HG02798 (cell line): ENCODE measurements around the gene KIF5C.
A peak's percentile ranks its signal among the peaks of the same experiment; 100 is the strongest.

Experiments
- ATAC-seq: cut with Tn5 transposase; IDR thresholded peaks from one replicate; pipeline ENCODE4 v1.9.1; 2021; ENCODE audit warnings: mild to moderate bottlenecking; ENCODE audit not compliant: unreplicated experiment, poor library complexity

Gene KIF5C

DNA sequence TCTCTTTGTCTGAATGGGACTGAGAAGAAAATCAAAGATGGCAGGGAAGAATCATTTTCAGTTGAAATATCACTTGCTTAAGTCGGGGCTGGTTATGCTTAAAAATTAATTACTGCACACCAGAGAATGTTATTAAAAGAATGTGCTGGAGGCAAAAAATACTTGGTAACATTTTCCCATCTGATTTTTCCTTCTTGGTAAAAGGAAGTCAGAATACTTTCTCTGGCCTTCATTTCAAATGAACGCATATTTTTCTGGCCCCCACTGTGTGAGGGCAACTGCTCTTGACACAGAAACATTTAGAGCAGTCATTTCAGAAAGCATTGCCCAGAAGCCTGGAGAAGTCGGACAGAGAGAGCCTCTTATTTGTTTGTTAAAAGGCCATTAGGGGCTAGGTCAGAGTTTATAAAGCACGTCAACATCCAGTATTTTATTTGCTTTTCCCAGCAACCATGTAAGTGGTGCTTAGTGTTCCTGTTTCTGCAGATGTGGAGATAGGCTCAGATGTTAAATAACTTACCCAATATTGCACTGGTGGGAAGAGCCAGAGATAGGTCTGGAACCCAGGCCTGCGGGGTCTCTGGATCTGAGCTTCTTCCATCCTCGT is 130.5 kb downstream of the KIF5C start:
- ATAC-seq = no peak

DNA sequence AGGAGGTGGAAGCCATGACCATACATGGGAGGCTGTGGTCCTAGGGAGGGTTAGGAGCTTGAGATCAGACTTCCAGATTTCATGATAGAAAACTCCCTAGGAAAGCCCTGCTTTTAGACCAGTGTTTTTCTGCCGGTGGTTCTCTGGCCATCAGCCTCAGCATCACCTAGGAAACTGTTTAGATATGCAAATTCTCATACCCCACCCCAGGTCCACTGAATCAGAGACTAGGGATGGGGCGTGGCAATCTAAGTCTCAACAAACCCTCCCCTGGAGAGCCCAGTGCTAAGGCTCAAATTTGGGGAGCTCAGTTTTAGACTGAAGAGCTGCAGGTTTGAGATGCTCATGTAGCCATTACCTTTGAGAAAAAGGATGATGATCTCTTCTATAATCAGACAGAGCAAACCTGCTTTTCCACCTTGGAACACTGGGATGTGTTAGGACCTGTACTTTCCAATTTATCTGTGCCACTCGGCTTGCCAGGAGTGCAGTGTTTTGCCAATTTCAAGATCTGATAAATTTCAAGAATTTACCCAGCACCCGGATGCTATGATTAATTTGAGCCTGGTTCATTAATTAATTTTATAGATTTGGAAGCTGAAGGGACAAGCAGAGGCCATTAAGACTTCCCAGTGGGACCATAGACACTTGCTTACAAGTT is 132.0 kb downstream of the KIF5C start:
- ATAC-seq = no peak

DNA sequence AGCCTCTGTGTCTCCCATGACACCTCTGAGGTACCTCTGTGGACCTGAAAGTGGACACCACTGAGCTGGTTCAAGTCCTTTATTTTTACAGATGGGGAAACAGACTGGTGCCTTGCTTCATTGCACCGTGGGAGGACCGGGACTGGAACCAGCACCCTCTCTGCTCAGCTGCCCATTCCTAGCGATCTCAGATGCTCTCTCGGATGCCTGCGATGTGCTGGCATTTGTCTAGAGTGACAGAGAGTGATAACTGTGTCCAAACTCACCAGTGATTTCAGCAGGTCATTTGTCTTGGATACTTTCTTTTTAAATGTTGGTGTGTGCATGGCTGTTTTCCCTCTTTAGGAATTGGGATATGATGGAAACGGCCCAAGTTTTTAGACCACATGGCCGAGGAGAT is 133.4 kb downstream of the KIF5C start:
- ATAC-seq = no peak

DNA sequence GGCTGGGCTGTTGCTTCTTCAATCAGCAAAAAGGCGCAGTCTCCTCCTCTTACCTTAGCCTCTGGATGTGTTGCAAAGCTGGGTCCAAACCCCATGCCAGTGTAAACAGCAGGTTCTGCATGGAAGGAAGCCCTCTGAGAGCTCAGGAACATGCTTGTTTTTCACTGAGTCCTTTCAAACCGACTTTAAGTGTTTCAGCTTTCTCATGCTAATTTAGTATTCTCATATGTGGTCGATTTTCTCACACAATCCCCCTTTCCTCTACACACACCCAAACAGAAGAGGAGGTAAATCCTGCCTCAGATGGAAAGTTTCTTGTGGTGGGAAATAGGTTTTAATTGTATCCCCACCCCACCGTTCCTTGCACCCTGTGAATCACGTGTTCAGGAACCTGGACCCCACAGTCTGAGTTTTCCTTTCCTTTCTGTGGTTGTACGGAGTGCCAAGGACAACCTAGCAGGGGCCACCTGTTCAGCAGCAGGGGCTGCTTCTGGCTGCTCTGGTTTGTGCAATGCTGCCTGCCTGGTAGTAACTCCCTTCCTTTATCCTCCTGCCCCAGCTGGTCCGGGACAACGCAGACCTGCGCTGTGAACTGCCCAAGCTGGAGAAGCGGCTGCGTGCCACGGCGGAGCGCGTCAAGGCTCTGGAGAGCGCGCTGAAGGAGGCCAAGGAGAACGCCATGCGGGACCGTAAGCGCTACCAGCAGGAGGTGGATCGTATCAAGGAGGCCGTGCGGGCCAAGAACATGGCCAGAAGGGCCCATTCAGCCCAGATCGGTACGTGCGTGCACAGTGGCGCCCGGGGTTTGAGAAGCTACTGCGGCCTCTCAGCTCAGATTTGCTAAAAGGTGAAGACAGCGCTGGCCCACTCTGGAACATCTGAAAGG is 134.8 kb downstream of the KIF5C start:
- ATAC-seq = no peak

DNA sequence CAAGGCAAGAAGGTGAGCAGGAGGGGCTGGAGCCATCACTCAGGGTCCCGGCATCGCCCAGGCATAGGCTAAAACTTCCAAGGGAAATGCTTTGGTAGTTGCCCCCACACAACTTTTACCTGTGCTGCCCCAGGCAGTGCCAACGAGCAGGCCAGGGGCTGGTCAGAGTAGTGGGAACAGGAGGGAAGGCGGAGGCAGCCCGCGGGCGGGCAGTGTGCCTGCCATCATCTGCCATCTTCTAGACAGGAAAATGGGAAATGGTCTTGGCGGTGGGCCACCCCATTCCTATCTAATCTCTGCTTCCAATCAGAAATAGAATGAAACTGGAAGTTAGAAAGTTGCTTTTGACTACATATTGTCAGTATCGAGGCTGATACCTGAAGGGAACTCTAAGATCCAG is 137.5 kb downstream of the KIF5C start:
- ATAC-seq = no peak

DNA sequence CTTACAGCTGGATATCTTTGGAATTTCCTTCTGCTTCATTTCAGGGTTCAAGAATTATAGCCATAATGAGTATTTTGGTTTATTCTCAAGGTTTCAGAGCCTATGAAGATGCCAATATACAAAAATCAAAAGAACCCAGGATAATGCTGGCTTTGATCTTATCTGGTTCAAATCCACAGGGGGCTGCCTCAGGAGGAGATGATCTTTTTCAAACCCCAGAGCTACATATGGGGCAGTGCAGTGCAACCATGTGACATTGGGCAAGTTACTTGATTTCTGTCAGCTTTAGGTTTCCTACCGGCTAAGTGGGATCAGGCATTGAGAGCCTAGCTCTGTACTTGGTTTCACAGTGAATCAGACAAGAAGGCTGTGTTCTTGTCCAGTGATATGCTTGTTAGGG is 140.5 kb downstream of the KIF5C start:
- no peak for ATAC-seq

DNA sequence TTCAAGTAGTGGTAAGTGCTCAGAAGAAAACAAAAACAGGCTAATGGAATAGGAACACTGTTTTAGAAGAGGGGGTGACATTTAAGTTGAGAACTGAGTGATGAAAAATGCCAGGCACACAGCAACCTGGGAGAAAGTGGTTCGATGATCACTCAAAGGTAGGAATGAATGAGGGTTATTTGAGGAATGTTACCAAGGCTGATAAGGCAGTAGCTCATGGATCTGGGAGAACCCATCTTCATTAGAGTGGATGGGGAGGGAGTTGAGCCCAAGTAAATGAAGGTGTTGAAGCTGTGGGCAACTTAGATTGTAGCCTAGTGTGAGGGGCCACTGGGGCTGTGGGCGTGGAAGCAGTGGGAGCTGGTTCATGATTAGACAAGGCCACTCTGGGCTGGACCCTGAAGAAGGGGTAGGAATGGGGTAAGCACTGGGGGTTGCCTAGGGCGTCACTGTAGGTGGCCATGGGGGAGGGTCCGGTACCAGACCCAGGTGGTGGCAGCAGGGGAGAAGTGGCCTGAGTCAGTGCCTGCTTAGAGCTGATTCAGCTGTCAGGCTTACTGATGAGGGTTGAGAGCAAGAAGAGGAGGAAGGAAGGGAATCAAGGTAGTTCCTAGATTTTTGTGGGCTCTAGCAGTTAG is 141.0 kb downstream of the KIF5C start:
- ATAC-seq = no peak

DNA sequence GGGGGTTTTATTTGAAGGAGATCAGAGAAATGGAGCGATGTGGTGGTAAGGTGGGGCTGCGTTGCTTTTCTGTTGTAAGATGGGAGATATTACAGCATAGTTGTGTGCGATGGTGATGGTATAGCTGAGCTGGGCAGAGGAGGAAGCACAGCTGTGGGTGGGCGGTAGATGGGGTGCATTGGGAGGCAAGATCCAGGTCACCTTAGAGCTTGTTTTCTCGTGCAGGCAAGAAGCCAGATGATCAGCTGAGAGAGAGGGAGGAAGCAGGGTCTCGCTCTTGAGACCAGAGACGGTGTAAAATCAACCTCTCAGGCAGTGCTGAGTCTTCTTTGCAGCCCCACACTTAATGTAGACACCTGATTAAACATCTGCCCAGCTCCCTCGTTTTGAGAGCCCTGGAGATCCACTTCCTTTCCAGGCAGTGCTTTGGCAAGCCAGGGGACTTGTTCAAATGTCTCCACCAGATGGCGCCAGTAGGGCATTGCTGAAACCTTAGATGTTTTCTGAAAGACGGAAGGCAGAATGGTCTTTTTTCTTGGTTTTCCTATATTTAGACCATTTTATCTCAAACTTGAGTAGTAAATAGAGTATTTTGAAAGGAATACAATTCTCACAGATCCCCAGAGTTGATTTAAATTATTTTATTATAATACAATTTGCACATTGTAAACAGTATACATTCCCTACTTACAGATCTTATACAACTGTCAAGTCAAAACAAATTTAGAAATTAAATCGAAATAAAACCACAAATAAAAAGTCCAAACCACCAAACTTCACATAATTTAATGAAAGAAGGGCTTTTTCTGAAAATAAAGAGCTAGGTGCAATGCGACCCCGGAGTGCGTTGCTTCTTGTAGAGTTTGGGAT is 142.3 kb downstream of the KIF5C start:
- no peak for ATAC-seq

DNA sequence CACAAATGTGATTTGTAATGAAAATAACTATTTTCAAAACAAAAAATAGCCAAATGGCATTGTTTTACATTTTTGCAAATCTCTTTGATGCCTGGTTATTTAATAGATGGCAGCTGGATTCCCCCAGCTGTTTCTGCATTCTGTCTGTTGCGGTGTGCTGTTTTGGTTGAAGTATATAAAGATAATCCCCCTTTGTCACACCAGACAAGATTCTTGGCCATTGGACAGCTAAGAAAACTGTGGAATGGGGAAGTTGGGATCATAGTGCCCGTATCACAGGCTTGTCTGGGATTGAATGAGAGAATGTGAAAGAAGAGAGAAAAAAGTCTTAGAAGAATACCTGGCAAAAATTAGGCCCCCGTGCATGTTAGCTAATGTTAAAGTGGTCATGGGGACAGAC is 144.0 kb downstream of the KIF5C start:
- ATAC-seq = no peak

DNA sequence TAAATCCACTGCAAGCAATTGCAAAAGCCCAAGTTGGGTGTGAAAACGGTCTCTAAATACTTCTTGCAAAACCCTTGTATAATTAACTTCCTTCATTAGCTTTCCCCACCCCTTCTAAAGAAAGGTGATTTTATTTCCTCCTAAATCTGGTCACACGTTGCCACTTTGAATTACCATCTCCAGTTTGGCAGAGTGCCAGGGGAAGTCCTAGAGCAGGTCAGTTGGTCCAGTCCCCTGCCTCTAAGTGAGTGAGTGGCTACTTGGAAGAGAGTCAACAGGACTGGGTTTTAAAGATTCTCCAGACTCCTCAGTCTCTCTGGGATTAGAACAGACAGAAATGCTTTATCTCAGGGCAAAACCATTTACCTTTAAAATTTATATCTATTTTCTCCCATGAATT is 144.7 kb downstream of the KIF5C start:
- ATAC-seq = no peak

DNA sequence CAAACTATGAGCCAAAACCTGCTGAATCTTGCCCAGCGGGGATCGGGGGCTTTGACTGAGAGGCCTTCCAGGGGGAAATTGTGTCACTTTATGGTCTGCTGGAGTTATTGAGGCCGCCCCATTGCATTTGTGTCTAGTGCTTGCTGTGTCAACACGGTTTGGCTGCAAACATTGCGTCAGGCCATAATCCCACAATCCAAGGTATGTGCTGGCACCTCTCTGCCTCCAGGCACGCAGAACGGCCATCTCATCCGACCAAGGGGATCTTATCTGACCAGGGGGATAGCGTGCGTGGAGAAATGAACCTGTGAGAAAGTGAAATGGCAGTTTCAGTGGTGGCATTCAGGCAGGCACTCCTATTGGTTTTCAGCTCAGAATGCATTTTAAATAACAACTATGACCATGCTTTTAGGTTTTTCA is 145.4 kb downstream of the KIF5C start:
- peak; percentile 53 for ATAC-seq

DNA sequence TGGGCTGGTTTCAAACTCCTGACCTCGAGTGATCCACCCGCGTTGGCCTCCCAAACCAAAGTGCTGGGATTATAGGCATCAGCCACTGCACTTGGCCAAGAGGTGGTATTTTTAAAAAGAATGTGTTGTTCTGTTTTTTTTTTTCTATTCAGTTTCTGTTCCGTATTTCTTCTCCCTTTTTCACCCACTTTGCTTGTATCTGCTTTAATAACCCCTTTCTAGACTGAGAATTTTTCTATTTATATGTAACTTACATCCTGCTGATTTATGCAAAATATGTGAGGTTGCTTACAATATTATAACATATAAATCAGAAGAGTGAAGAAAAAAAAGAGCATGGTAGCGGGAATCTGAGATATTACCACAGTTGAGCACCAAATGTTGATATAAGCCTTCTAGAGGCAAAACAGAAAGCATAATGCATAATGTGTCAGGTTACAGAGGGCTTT is 146.3 kb downstream of the KIF5C start:
- peak; percentile 68 for ATAC-seq

DNA sequence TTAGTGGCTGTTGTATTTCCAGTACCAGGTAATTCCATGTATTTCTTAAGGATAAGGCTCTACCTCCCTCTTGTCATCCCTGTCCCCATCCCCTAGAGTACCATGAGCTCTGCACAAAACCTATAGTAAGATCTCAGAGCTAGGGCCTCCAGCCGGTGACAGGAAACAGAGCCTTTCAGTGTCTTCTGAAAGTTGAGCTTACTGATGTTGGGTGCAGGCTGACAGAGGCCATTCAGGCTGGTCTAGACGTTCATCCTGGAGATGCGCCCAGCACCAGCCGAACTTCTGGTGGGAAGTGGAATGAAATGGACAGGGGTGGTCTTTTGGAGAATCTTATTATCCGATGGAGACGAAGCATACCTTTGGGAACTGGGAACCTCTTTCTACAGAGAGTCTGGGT is 146.7 kb downstream of the KIF5C start:
- ATAC-seq = peak; percentile 62

DNA sequence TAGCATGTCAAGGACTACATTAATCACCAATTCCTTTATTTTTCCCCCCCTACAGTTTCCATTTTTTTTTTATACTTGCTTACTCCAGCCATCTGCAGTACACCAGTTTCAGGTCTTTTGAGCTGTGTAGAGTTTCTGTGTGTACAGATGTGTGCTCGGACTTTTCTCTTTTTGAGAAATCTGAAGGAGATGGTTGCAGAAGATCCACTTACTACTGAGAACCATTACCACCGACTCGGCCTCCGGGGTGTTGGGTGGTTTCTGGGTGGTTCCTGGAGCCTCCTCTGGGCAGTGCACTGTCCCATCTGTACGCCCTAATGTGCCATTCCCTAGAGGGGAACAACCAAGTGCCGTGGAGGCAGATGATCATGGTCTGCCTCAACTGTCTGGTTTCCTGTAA is 148.1 kb downstream of the KIF5C start:
- ATAC-seq = no peak

DNA sequence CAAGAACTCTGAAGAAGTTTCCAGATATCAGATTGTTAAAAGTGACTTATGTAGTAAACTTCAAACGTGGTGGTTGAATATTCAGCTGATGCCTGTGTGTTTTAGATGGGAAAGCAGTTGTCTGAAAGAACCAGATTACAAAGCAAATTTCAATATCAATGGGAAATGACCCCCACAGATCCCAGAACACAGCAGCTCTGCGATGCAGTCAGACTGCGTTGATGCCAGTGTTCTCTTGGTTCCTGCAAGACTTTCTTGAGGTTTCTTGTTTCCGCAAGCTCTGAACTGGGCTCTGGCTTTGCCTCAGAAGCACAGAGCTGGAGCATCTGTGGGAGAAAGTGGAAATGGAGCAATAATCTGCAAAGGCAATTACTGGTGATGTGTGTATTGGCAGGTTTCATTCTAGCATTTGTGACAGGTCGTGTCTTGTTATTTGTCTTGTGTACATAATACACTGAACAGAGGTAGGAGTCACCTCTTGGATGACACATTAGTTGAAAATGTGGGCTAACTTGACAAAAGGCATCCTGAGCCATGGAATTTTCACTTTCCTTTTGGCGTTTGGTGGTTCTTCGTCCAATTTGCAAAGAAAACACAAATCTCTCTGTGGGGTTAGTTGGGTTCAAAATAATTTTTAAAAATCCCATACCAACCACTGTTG is 152.7 kb downstream of the KIF5C start:
- no peak for ATAC-seq

DNA sequence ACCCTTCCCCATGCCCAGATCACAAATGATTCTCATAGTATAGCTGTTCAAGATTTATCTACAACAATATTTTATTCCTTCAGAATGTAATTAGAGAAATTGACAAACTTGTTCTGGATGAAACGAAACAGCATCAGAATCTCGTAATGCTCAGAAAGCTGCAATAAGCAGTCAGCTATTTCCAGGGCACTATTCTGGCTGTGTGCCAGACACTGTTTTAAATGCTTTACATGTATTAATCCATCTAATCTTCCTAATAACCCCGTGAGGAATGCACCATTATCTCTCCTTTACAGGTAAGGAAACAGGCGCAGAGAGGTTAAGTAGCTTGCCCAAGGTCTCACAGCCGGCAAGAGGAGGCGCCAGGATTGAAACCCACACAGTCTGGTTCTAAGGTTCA is 153.3 kb downstream of the KIF5C start:
- no peak for ATAC-seq

DNA sequence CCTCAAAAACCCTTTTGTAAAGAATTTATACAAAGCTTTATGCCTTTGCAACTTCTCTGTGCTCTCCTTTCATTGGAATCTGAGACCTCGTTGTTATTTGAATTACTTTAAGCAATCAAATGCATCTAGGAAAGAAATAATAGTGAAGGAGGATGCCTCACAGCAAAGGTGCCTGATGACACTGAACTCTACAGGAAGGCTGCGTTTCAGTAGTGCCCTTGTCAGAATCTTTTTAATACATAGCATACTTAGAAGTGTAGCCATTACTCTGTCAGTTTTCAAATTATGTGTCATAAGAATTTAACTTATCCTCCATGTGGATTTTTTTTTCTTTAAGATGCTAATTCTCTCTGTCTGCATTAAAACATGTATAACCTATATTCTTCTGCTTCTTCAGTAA is 153.9 kb downstream of the KIF5C start:
- no peak for ATAC-seq

DNA sequence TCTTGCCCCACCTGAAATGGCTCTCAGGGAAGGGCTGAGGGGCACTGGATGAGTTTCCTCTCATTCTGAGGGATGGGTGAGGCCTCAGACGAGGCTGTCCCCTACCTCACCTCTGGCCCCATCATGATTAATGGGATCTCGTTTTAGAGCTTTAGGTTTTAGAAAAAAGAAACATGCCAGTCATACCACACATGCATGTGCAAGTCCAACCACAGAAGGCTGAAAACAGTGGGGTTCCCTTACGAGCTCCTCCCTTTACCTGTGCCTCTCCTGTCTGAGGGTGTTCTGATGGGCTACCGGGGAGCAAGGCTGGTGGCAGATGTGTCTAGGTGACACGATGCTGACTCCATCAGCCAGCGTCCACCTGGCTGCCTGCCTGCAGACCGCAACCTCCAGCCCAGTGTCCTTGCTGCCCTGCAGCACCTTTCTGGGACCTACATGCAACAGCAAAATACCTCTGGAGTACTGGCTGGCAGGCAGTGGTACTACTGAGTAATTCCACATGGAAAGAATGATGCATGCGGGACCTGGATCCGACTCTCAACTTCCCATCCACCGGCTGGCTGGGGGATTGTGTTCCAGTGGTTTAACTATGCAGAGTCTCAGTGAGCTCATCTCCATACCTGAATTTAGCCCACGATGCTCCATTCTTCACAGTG is 154.4 kb downstream of the KIF5C start:
- ATAC-seq = no peak

DNA sequence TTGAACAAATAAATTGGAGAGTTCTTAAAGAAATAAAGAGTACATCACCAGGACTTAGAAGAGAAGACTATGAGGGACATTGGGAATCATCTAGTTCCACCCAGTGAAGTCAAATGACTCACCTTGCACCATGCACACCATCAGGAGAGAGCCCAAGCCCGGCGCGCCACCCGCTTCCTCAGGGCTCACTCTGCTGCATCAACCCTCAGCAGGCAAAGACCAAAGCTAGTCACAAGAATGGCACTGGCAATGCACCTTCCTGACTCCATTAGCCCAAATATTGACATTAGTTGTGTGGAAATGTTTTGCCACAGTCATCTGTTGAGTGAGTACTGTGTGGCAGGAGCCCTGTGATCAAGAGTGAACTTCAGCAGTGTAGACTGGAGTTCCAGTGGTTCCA is 156.4 kb downstream of the KIF5C start:
- ATAC-seq = no peak
